ENCODE data around the gene ABTB2.
"Not testable (repeated sequence)": the region's sequence is repeated elsewhere in the genome, so short reads cannot be mapped to it uniquely, and the experiment has no call there.

Gene ABTB2

DNA sequence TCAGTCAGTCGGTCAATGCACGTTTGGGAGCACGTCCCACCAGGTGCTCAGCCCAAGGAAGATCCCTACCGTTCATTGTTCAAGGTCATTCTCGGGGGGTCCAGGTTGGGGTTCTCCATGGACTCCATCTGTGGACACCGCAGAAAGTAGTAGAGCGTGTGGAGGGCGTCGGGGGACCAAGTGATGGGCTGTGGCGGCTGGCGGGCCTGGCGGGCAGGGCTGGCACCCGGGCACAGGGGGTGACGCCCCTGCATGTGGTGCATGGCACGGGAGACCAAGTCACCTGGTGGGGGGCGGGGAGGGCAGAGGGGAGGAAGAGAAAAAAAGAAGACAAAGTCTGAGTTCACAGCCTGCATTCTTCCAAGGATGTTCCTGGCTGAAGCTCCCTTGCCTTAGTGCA, 160.6 kb downstream of the ABTB2 start:
- no peak for FAIRE-seq

DNA sequence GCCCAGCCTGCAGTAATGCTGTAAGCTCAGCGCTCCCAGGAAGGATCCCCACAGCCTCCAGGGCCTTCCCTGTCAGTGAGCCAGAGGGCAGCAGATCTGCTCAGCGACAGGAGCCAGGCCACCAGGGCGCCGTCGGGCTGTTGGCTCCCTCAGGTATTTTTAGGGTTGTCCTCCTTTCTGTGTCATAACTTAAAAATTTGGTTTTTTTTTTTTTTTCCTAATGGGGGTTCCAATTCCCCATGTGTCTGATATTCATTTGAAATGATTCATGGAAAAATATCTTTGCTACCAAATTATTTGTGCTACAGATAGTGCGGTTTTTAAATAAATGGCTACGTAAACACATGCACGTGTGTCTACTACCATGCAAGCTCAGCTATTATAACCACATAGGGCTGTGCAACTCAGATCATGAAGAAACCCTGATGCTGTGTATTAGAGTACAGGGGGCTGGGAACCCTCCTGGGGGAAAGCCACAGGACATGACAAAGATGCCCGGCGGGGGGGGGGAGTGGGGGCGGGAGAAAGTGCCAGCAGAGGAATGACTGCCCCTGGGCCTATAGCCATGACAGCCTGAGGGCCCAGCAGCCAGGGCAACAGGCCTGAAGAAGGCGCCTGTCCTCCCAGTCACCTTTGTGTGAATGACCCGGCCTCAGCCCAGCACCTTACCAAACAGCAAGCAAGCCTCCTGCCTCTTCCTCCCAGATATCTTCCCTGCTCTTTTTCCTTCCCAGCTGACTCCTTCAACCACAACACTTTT, 163.1 kb downstream of the ABTB2 start:
- DNase-seq (ENCODE audit: insufficient read length, low spot score) = no peak
- no peak for FAIRE-seq

More for the DNA sequence above, 160.6 kb downstream of the ABTB2 start:
- no peak for DNase-seq (ENCODE audit: insufficient read length, low spot score)

DNA sequence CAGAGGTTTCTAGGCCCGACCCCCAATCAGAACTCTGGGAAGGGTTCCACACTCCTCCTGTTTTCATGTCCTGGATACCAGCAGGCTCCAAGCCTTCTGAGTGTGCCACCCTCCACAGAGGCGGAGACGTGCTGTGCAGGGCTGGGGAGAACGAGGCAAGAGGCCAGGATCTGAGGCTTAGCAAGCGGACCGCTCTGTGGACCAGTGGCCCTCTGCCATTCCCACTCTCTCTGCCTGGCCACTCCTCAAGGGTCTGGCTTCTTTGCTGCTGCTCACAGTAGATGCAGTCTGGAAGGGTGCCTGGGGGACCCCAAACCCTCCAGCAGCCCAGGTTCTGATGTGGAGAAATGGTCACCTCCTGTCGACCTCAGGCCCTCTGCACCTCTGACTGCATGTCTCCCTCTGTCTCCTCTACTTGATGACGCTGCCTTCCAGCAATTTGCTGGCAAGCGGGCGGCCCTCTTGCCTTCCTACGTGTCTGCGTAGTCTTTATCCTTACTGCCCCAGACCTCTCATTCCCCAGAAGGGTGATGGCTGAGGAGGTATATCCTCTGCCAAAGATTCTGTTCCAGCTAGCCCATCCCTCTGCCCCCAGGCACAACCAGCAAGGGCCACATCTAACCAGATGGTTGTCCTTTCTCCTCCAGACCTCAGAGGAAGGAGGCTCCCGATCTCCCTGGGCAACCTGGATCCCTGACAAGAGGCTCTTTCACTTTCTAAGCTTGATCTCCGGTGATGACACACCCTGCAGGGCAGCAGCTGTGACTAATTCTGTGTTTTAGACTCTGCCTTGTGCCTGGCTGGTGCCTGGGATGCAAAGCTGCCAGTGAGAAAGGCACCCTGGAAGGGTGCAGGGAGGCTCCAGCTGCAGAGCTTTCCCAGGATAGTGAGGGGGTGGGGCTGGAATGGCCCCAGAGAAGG, 165.1 kb downstream of the ABTB2 start:
- peak; percentile 90 for DNase-seq (ENCODE audit: insufficient read length, low spot score)

DNA sequence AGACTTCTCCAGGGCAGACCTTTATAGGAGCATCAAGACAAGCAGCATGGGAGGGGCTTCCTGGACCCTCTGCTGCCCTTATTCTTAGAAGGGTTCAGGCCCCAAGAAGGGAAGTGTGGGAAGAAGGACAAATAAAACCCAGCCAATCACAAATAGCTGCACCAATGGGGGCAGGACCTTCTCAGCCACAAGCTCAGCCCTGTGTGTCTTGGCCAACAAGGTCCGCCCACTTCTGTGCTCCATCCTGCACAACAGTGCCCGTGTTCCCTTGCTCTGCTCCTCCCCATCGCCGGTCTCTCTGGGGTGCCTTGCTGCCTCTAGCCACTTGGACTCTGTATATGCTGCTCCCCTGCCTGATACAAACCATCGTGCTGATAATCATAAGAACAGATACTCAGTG, 166.2 kb downstream of the ABTB2 start:
- FAIRE-seq (no peak), DNase-seq (ENCODE audit: insufficient read length, low spot score) (no peak)

More for the DNA sequence above, 165.1 kb downstream of the ABTB2 start:
- FAIRE-seq = peak; percentile 96

DNA sequence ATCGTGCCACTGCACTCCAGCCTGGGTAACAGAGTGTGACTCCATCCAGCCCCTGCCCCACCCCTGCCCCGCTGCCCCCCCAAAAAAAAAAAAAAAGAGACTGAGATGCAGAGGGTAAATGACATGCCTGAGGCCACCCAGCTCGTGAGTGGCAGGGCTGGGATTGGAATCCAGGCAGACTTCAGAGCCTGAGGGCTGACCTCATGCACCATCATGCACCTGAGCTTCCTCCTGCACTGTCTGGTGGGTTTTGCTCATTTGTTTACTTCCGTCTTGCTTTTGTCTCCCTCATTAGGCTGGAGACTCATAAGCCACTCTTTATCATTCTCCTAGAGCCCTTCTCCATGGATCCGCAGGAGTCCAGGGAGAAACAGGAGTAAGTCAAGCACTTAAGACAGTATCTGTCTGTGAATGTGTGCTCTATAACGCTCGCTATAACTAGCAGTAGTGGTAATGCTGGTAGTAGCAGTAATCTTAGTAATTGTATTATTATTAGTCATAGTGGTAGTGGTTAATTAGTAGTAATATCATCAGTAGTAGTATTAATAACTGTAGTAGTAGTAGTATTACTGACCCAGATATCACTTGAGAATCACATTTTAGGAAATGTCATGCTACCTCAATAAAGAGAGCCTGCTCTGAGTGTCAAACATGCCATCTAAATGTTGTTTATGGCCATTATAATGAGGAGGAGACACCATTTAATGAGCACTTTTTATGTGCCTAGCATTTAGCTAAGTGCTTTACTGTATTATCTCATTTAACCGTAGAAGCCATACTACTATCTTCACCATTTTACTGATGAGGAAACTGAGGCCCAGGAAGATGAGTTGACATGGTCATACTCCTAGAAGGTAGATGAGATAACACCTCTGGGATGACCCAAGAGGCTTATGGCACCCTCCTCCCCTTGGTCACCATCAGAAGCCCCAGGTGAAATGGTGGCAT, 167.3 kb downstream of the ABTB2 start:
- FAIRE-seq (no peak), DNase-seq (ENCODE audit: insufficient read length, low spot score) (no peak)

DNA sequence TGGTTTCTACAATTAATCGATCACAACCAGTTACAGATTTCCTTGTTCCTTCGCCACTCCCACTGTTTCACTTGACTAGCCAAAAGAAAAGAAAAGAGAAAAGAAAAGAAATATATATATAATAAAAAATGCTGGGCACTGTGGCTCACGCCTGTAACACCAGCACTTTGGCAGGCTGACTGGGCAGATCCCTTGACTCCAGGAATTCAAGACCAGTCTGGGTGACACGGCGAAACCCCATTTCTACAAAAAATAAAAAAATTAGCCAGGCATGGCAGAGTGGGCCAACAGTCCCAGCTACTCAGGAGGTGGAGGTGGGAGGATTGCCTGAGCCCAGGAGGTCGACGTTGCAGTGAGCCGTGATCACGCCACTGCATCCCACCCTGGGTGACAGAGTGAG, 168.6 kb downstream of the ABTB2 start:
- DNase-seq (ENCODE audit: insufficient read length, low spot score) = no peak
- no peak for FAIRE-seq

DNA sequence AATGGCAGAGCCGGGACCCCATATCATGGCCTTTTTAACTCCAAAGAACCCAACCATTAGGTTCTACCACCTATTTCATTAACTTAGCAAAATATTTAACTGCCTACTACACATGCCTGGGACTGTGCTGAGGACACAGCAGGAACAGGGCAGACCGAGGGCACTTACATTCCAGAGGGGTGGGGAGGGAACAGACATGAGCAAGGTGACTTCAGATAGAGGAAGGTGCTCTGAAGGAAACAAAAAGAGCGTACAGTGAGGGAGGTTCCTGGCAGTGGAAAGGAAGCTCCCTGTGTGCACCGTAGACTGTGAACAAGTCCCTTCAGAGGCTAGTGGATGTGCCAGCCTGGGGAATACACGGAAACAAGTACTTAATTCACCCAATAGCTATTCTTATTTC, 169.6 kb downstream of the ABTB2 start:
- DNase-seq (ENCODE audit: insufficient read length, low spot score) (no peak), FAIRE-seq (no peak)

DNA sequence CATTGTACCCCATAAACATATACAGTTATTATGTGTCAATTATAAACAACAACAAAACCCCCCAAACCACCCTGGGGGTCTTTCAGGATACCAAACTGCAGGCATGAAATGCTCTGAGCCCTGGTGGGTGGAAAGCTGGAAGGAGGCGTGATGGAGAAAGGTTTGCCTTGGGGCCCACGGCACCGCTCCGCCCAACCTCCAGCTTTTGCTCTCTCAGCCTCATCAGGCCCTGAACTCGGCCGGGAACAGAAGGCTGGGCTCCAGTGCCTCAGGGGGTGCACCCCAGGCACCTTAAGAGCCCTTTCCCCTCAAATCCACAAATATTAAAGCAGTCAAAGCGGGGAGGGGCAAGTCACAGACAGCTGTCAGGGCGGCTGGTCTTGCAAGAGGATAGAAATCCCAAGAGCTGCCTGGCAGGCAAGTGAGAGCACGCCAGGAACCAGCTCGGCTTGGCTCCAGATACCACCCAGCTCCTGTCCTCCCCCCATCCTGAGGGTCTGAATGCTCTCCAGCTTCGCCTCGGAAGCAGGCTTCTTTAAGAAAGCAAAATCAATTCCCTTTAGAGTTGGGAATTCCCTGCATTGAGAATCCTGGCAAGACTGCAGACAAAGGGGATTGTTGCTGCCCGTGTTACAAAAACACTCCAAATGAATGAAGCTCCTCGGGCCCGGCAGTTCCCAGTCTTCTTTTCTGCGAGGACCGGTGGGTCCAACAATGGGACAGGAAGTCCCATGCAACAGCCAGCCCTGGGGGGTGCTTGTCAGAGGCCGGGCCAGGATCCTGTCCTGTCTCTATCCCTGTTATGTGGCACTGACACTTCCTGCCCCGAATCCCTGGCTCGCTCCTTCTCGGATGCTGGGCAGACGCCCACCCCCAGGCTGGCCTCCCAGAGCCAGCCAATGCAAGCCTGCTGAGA, 171.6 kb downstream of the ABTB2 start:
- DNase-seq (ENCODE audit: insufficient read length, low spot score) (no peak), FAIRE-seq (no peak)

DNA sequence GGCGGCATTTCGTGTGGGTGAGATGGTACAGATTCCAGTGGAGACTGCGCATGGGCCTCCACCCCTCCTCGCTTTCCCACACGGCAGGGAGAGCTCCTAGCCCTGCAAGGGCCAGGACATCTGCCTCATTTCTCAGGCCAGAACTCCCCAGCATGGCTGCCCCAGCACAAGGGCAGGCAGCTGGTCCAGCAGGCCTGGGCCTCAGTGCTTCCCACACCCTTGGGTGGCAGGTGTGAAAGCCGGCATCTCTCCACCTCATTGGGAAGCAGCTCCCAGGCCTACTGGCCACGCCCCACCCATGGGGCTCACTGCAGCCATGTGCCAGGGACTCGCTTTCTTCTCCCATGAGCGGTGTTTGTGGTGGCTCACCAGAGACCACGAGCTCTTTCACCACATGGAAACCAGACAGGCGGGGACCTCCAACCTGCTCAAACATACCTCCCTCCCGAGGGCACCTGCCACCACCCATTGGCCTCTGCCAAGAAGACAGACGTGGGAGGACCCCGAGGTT, 173.2 kb downstream of the ABTB2 start:
- FAIRE-seq = no peak

DNA sequence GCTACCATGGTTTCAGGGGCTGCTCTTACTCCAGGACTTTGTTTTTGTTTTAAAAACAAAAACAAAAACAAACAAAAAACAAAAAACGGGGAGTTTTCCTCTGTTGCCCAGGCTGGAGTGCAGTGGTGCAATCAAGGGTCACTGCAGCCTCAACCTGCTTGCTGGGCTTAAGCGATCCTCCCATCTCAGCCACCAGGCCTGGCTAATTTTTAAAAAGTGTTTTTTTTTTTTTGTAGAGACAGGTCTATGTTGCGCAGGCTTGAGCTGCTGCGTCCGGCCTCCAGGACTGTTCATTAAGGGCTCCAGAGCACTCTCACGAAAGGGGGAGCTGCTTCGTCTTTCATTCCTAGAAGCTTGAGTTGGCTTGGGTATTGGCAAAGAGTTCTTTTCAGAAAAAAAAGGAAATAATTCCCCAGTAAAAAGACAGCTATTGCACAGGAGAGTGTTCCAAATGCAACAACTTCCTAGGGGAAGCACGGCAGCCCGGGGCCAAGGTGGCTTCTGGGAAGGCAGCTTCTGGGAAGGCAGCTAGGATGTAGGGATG, 173.9 kb downstream of the ABTB2 start:
- DNase-seq (ENCODE audit: insufficient read length, low spot score) (no peak), FAIRE-seq (no peak)

More for the DNA sequence above, 173.2 kb downstream of the ABTB2 start:
- DNase-seq (ENCODE audit: insufficient read length, low spot score) = no peak

DNA sequence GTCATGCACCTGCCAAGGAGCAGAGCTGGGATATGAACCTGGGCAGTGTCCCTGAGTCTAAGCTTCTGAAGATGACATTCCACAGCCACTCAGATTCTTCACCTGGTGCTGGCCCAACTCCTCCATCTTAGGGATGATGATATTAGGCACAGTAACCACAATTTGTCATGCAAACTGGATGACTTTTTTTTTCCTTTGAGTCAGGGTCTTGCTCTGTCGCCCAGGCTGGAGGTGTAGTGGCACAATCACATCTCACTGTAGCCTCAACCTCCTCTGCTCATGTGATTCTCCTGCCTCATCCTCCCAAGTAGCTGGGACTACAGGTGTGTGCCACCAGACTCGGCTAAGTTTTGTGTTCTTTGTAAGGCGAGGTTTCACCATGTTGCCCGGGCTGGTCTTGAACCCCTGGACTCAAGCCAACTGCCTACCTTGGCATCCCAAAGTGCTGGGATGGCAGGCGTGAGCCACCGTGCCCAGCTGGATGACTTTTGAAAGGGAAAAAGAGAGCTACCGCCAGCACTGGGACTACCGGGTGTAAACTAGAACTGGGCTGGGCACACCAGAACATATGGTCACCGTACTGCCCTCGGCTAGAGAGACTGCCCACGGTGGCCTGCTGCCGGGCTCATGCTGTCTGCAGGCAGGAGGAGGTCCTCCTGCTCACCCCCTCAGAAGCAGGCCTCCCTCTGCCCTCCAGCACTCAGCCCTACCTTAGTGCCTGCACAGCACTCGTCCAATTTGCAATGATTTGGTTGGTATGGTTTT, 174.7 kb downstream of the ABTB2 start:
- FAIRE-seq = no peak
- DNase-seq (ENCODE audit: insufficient read length, low spot score) = no peak

DNA sequence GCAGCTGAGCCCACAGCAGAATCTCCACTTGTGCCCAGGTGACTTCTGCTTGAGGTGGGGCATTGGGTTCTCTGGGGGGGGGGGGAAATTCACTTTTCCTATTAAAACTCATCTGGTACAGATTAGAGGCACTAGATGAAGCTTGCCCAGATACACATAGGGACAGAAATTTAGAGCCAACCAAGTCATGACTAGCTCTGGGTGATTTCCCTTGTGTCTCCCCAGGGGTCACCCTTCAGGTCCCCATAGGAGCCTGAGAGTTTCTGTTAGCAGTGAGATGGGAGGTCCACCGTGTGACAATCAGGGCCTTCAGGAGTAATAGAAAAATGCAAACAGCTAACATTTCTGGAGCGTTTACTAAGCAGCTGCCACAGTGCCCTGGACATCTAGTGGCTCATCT, 175.4 kb downstream of the ABTB2 start:
- no peak for FAIRE-seq
- no peak for DNase-seq (ENCODE audit: insufficient read length, low spot score)

DNA sequence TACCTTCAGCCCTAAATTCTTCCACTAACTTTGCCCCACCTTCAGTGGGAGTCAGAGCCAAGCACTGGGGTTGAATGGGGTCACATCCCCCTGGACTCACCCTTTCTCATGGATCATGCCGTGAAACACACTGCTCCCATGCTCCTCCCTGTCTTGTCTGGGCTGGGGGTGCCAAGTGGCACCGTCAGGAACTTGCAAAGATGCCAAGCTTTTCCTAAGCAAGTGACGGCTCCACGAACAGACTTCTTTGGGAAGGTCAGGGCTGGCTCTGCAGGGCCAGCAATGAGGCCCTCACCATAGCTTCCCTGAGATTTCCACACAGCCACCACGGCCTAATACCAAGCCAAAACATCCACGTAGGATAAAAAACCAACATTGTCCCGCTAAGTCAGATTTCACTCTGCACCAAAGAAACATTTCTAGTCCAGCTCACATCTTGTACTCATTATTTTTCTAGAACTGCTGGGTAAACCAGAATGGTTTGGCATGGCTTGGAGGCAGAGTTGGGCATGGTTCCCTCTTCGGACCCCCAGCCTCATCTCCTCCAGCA, 175.9 kb downstream of the ABTB2 start:
- DNase-seq (ENCODE audit: insufficient read length, low spot score) (no peak), FAIRE-seq (no peak)

DNA sequence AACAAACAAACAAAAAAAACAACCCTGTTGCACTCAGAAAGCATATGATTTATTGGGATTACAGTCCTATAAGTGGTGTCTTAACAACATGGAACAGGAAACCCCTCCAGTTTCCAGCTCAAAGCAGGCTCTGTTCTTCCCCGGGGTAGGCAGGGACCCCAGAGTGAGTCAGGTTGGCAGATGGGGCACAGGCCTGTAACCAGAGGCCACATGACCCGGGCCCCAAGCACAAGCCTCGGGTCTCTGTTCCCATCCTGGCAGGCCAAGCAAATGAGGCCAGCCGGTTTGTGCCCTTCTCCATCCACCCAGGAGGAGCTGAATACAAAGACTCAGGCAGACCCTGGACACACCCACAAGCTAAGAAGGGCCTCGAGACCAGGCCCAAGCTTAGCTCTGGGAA, 176.6 kb downstream of the ABTB2 start:
- FAIRE-seq = no peak
- DNase-seq (ENCODE audit: insufficient read length, low spot score) = no peak

DNA sequence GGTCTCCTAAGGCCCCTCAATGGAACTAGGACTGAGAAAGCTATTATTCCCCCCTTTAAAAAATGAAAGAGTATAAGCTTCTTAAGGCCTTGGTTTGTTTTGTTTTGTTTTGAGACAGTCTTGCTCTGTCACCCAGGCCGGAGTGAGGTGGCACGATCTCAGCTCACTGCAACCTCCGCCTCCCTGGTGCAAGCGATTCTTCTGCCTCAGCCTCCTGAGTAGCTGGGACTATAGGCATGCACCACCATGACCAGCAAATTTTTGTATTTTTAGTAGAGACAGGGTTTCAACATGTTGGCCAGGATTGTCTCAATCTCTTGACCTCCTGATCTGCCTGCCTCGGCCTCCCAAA, 177.0 kb downstream of the ABTB2 start:
- not testable (repeated sequence) for DNase-seq (ENCODE audit: insufficient read length, low spot score); FAIRE-seq

DNA sequence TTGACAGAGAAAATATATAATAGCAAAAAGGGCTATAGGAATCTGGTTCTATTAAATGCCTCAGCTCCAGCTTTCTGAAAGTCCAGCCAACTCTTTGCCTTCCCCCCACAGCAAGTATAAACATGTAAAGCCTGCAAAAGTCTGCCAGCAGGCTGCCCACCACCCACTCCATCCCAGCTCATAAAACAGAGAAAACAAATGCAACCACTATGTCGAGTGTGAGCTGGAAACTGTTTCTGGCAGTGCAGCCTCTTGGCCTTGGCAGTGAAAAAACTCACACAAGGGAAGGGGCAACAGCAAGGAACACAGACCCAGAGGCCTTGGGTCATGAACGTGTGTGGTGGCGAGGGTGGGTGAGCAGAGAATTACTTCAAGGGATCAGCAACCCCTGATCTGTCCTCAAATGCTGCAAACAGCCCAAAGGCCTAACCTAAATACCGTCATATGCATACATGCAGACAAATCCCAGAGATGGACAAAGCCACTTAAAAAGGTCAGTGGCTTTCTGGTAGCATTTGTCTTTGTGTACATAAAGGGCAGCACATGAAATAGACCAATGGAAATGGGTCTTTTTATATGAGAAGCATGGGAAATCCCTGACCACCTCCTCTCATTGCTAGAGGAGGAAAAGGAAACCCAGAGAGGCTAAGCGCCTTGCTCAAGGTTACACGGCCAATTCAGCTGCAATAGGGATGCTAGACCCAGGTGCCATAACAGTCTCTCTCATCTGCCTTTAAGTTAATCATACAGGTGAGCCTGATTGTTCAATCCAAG, 177.6 kb downstream of the ABTB2 start:
- DNase-seq (ENCODE audit: insufficient read length, low spot score) (no peak), FAIRE-seq (no peak)

DNA sequence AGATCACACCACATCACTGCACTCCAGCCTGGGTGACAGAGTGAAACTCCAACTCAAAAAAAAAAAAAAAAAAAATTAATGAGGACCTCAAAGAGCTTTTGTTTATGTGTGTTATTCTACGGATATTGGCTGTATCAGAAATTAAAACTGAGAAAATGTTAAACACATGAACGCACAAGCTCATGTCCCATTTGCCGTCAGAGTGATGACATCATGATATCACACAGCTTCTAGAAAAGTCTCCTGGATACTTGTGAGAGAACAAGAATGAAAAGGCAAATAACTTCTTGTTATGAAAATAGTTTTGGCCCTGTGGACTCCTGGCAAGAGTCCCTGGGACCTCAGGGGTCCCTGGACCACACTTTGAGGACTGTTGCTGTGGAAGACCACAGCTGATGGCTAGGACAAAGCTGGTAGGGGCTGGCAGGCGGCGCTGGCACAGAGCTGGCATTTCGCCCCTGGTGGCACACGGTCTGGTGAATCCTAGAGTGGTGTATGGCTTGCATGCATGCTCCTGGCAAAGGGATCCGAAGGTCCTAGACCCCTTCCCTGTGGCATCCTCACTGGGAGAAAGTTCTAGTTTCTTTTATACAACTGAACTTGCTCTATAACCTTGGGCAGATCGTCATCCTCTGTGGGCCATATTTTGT, 178.7 kb downstream of the ABTB2 start:
- no peak for FAIRE-seq
- DNase-seq (ENCODE audit: insufficient read length, low spot score) = no peak

Measured in HTR-8/SVneo (cell line).